Endodermal cell (in vitro differentiated cells): ENCODE results near the gene SDK1. TPM values are rescaled to one million over a fixed set of nuclear protein-coding genes. Genes with fewer than 3 reads are reported as not detected.

ENCODE experiments used
- DNase-seq: peaks from one replicate; pipeline ENCODE4 v3.0.0-alpha.2; 2017
- H3K27ac ChIP-seq: 2 replicates; pipeline ENCODE4 v1.5.1; 2013; ENCODE audit warnings: mild to moderate bottlenecking, low read depth, low read length, moderate library complexity
- H3K27me3 ChIP-seq: 2 replicates; pipeline ENCODE4 v1.6.1; 2013; ENCODE audit warnings: mild to moderate bottlenecking, low read length, moderate library complexity; ENCODE audit not compliant: insufficient read depth, control insufficient read depth, poor library complexity, severe bottlenecking
- H3K36me3 ChIP-seq: 2 replicates; pipeline ENCODE4 v1.7.0; 2013; ENCODE audit warnings: mild to moderate bottlenecking, low read length, moderate library complexity; ENCODE audit not compliant: control insufficient read depth, insufficient read depth
- H3K4me1 ChIP-seq: one replicate; pipeline ENCODE4 v1.7.0; 2013; ENCODE audit warnings: low read length; ENCODE audit not compliant: control insufficient read depth, insufficient read depth
- H3K4me3 ChIP-seq: 2 replicates; pipeline ENCODE4 v1.5.1; 2013; ENCODE audit warnings: mild to moderate bottlenecking, low read length, moderate library complexity
- H3K9ac ChIP-seq: 2 replicates; pipeline ENCODE4 v1.6.1; 2013; ENCODE audit warnings: mild to moderate bottlenecking, low read length, moderate library complexity; ENCODE audit not compliant: poor library complexity, severe bottlenecking; ENCODE audit errors: extremely low read depth
- H3K9me3 ChIP-seq: 2 replicates; pipeline ENCODE4 v1.6.1; 2013; ENCODE audit warnings: mild to moderate bottlenecking, low read length, moderate library complexity; ENCODE audit not compliant: control insufficient read depth
- H3K27ac Mint-ChIP-seq: 2 replicates; pipeline ENCODE4 v1.8.0; 2020; ENCODE audit warnings: mixed read lengths
- H3K27me3 Mint-ChIP-seq: 2 replicates; pipeline ENCODE4 v1.8.0; 2021; ENCODE audit warnings: mild to moderate bottlenecking, mixed read lengths; ENCODE audit not compliant: insufficient read depth
- H3K36me3 Mint-ChIP-seq: 2 replicates; pipeline ENCODE4 v1.8.0; 2020; ENCODE audit warnings: low read depth, mixed read lengths
- H3K4me1 Mint-ChIP-seq: 2 replicates; pipeline ENCODE4 v1.8.0; 2020; ENCODE audit warnings: mixed read lengths
- H3K4me3 Mint-ChIP-seq: 2 replicates; pipeline ENCODE4 v1.8.0; 2020; ENCODE audit warnings: mild to moderate bottlenecking, moderate library complexity, mixed read lengths
- H3K9me3 Mint-ChIP-seq: 2 replicates; pipeline ENCODE4 v1.8.0; 2020; ENCODE audit warnings: mild to moderate bottlenecking, mixed read lengths
- CTCF ChIP-seq: fragments of 200-600 bp; sonication (generic); conservative IDR thresholded peaks from 2 replicates; pipeline ENCODE4 v1.5.0; 2021; ENCODE audit warnings: antibody characterized with exemption, mild to moderate bottlenecking
- WGBS, 2 experiments: methylation state at CpG; one replicate each; pipeline versions ENCODE4 v1.1.5 to v1.1.7; 2013; ENCODE audit warnings: missing lambda C conversion rate in 2 of 2, mixed read lengths in 1 of 2; ENCODE audit not compliant: insufficient coverage in 1 of 2, insufficient read length in 1 of 2; 5-methylcytosine and 5-hydroxymethylcytosine counted together
- total RNA-seq, 2 donors: library from RNA; stranded (reverse); fragmentation: NEBNext Ultra II Directional in 1 of 2; extraction: Animal tissue kit (Norgen Biotek cat#: 25700) in 1 of 2; gene quantifications; 2 replicates in 1 of 2; 3 replicates in 1 of 2; pipeline ENCODE4 v1.2.1, GENCODE V29; 2021

The SDK1 gene
- total RNA-seq, 2 donors from 2014 or later, result 22.7 to 23.1 TPM

DNA sequence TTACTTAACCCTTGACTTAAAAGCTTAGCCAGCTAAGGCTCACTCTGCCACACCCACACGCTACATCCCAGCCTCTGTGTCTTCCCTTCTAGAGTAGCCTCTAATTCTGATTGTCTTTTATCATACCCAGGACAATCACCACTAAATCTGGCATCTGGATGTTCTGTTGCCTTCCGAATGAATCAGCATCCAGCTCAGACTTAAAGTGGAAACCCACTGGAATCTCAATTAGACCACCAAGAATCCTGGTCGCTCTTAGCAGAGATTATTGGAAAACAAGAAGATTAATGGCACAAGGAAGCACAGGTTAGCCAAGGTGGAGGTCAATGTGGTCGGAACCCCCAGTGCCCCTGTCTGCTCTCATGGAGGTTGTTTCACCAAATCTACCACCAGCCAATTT lies 976.9 kb downstream of the SDK1 start:
- no peak overlapping the region for H3K9ac ChIP-seq
- peaks cover 15% of the 10 kb centered on the region for H3K9me3 Mint-ChIP-seq
- H3K4me1 Mint-ChIP-seq, result no peaks in the 10 kb centered on the region
- H3K27ac Mint-ChIP-seq, result no peak overlapping the region
- no peak for TF ChIP-seq CTCF
- H3K27ac ChIP-seq, result no peak overlapping the region
- no peak overlapping the region for H3K4me3 Mint-ChIP-seq
- WGBS, 2 experiments, result 92 to 95% methylated on average over 4 of the region's 4 CpGs
- H3K4me3 ChIP-seq, result no peak overlapping the region
- no peaks in the 10 kb centered on the region for H3K36me3 Mint-ChIP-seq
- H3K36me3 ChIP-seq, result no peaks in the 10 kb centered on the region
- no peaks in the 10 kb centered on the region for H3K27me3 Mint-ChIP-seq
- H3K27me3 ChIP-seq, result no peaks in the 10 kb centered on the region
- H3K4me1 ChIP-seq, result no peaks in the 10 kb centered on the region
- H3K9me3 ChIP-seq, result no peaks in the 10 kb centered on the region
- DNase-seq, result no peak

DNA sequence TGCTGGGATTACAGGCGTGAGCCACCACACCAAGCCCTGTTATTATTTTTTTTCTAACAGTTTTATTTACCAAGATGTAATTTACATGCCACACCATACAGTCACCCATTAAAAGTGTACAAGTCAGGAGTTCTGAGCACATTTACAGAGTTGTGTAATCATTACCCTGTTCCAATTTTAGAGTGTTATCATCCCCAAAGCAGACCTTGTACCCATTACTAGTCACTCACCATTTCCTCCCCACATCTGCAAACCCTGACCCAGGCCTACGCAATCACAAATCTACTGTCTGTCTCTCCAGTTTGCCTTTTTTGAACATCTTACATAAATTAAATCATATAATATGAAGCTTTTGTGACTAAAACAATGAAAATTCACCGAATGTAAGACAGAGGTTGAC lies 978.2 kb downstream of the SDK1 start:
- H3K4me1 Mint-ChIP-seq, result no peaks in the 10 kb centered on the region
- H3K27me3 Mint-ChIP-seq, result no peaks in the 10 kb centered on the region
- H3K27ac Mint-ChIP-seq, result no peak overlapping the region
- no peak for TF ChIP-seq CTCF
- WGBS, 2 experiments, result 83 to 100% methylated on average over 1 to 3 of the region's 3 CpGs
- Histone ChIP-seq H3K27ac (no peak overlapping the region), H3K9ac (no peak overlapping the region), H3K4me3 (no peak overlapping the region), H3K4me1 (no peaks in the 10 kb centered on the region), H3K27me3 (no peaks in the 10 kb centered on the region), H3K36me3 (no peaks in the 10 kb centered on the region), H3K9me3 (no peaks in the 10 kb centered on the region)
- no peaks in the 10 kb centered on the region for H3K36me3 Mint-ChIP-seq
- DNase-seq, result no peak
- peaks cover 13% of the 10 kb centered on the region for H3K9me3 Mint-ChIP-seq
- no peak overlapping the region for H3K4me3 Mint-ChIP-seq

DNA sequence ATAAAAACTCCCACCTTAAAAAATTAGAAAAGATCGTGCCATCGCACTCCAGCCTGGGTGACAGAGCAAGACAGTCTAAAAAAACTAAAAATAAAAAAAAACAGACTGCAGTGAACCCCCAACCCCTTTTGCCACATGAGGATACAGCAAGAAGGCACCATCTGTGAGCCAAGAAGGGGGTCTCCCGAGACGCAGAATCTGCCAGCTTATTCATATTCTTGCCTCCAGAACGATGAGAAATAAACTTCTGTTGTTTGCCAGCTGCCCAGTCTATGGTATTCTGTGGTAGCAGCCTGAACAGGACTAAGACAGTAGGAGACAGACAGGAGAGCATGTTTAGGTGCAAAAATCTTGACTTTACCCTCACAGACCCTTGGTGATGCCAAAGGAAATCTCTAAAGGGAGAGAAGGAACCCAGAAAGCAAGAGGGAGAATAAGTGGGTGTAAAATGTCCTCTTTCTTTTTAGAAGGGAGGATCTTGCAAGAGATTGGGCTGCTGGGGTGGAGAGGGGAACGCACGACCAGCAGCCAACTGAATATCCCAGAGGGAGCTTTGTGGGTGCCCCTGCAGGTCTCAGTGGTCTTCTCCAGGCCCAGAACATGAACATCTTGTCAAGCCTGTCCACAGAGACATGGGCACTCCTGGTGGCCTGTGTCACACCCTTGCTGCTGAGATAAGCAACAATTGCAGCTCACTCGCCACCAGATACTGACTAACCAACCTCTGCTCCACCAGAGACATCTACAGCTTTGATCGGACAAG lies 980.4 kb downstream of the SDK1 start:
- no peak overlapping the region for H3K27ac ChIP-seq
- 82 to 90% methylated on average over 6 to 9 of the region's 9 CpGs for WGBS, 2 experiments
- H3K4me1 Mint-ChIP-seq, result no peaks in the 10 kb centered on the region
- no peaks in the 10 kb centered on the region for H3K27me3 ChIP-seq
- H3K27me3 Mint-ChIP-seq, result peaks cover 2% of the 10 kb centered on the region
- H3K9me3 ChIP-seq, result no peaks in the 10 kb centered on the region
- H3K36me3 Mint-ChIP-seq, result no peaks in the 10 kb centered on the region
- H3K9me3 Mint-ChIP-seq, result peaks cover 4% of the 10 kb centered on the region
- H3K27ac Mint-ChIP-seq, result no peak overlapping the region
- H3K4me3 Mint-ChIP-seq, result no peak overlapping the region
- TF ChIP-seq CTCF, result no peak
- H3K4me3 ChIP-seq, result no peak overlapping the region
- peak; percentile 16 for DNase-seq
- no peaks in the 10 kb centered on the region for H3K36me3 ChIP-seq
- no peak overlapping the region for H3K9ac ChIP-seq
- no peaks in the 10 kb centered on the region for H3K4me1 ChIP-seq
